Cardiac septum (tissue), 1 donor: ENCODE data around the gene TBX20. TPM values are rescaled to one million over a fixed set of nuclear protein-coding genes. Genes with fewer than 3 reads are reported as not detected.
"Not testable (repeated sequence)": the region's sequence is repeated elsewhere in the genome, so short reads cannot be mapped to it uniquely, and the experiment has no call there.

Experiments
- DNase-seq: peaks from one replicate; pipeline ENCODE4 v3.0.0-alpha.2; 2020; ENCODE audit warnings: low spot score
- intact Hi-C: fragments of 100-400 bp; cut with DNase I; formaldehyde crosslinking; loops from one replicate; pipeline ENCODE4 v1.14.0; 2022
- total RNA-seq: library from RNA; stranded (reverse); fragmentation: NEBNext Ultra II Directional; extraction: Animal tissue kit (Norgen Biotek cat#: 25700); gene quantifications from one replicate; pipeline ENCODE4 v1.2.1, GENCODE V29; 2021
- donor health status: DM: no; HTN: no; CAD: no.

TBX20 gene
- total RNA-seq, 1 donor from 2014 or later = 58.0 TPM

- DNase-seq = no peak
- intact Hi-C loops = loop anchor here (5.0 kb wide), 1 partner anchor 166 kb away; no protein-coding TSS in a partner anchor
Observed at GRCh38 chr7:35256256-35257175, 2.6 kb upstream of the TBX20 start.

DNA sequence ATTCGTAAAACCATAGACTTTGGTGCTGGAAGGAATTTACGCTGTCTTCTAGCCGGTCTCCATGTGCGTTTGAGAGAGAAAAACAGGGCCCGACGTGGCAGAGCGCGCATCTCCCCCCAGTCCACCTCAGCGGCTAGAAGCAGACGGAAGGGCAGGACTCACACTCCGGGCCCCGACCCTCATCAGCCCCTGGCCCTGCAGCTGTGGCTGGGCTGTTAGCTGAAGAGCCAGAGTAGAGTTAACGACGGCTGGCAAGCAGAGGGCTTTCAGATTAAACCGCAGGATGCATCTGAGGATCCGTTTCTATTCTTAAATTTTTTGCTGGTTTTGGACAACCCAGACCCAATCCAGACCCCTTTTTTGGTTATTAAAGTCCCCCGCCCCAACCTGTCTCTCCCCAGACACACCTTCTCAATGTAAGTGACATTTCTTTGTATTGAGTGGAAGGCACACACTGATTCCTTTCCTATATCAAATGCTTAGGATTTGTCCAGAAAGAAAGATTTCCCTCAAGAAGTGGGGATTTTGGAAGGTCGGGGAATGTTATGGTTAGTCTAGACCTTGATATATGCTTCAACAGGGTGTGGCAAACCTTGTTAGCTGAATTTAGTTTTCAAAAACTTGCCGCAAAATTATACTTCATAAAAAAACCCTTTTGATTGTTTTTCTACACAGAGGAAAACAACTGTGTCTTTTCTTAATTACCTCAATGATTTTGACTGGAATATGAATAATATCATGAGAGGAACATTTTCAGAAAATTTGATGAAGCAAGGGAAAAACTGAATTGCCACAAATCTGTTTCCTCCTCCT, 1.7 kb upstream of the TBX20 start:
- intact Hi-C loops = loop anchor here (5.0 kb wide), 1 partner anchor 167 kb away; no protein-coding TSS in a partner anchor
- no peak for DNase-seq

DNA sequence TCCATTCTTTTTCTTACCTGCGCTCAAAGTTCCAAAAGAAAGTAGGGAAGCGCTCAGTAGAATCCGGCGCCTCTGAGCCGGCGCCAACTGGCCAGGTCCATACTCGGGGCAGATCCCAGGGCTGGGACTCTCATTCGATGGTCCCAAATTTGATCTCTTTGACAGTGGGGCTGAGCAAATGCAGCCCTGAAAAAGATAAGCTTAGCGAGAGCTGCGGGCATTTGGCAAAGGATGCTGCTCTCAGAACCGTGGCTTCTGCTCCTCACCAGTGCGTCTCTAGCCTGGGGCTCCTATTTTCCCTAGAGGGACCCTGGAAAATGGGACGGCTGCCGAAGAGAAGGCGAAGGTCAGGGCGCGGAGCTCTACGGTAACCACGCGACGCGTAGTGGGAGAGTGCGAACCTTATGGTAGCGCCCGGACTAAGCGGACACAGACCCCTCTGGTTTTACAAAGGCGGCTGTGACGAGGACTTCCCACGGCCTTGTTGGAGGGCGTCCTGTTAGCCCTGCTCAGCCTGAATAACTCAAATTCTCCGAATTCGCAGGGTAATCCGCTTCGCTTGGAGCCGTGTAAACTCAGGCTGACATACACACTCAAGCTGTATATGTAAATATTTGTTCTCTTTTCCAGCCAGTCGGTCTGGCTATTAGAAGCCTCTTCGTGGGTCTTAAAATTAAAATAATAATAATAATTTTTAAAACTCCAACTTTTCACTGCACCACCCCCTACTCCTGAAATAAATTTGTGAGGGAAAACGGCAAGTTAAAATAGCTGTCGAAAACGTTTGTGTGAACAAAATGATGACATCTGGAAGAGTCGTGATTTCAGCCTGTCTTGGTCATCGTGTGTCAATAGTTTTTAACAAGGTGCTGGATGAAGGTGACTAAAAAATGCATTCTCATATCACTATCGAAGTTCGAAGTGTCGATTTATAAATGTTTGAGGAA, 869 bp upstream of the TBX20 start:
- no peak for DNase-seq
- intact Hi-C loops = loop anchor here (5.0 kb wide), 3 partner anchors 67 to 168 kb away; no protein-coding TSS in a partner anchor

GRCh38 chr7:35253460-35253709, 515 bp downstream of the TBX20 start:
- DNase-seq = no peak
- intact Hi-C loops = loop anchor here (5.0 kb wide), 2 partner anchors 66 to 124 kb away; no protein-coding TSS in a partner anchor

DNA sequence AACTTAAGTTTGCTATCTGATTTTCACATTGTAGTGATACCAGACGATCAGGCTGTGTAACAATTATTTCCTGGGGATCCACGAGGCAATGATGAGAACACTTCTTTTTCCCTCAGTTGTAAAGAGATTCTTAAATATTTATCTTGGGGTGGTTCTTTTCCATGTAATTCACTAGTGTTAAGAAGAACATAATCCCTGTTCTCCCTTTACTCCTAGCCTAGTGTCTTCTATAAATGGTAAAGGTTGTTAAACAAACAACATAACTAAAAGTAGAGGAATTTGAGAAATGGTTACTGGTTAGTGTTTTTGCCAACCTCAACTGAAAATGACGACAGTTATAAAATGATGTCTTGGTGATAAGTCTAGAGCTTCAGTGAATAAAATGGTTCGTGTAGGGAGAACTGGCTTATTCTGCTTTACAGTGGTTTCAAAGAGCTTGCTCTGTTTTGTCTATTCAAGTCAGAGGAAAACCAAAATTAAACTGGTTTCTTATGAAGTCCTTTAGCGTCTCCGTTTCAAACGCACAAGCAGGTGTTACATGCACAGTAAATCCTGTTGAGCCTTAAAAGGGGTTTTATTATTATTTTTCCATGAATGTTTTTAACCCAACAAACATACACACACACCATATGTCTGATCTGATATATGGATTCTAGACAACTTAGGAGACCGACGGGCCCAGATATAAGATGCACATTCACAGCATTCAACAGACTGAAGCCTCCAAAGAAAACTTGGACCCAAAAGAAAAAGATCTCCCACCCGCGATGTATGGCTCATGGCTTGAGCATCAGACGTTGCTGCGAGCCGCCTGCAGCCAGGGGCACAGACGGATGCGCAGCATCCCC, 1.1 kb downstream of the TBX20 start:
- intact Hi-C loops = loop anchor here (5.0 kb wide), 2 partner anchors 66 to 124 kb away; no protein-coding TSS in a partner anchor
- no peak for DNase-seq

DNA sequence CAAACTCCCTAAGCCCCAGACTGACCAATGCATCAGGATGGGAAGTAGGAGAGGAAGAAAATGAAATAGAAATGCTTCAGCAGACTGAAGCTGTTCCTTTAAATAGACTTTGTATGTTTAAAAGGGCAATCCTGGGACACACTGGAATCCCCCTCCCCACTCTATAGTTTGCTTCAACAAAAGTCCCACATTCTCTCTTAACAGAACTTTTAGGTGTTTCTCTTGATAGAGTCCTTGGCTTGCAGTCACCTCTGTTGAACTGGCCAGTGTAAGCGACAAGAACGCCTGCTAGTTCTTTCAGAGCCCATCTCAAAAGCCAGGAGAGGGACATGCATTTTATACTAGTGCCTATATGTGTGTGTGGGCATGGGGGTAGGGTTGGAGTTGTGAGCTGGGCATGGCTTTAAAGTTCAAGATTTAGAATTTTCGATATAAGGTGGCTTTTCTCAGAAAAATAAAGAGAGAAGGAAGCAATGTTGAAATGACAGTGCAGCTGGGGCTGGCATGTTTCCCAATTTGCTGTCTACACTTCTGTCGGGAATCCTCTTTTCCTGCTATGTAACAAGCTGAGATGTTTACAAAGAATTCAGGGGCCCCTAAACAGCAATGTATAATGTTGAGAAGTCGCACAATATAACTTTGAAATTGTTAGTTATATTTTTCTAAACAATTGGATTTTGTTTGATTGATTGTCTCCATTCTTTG, 2.1 kb downstream of the TBX20 start:
- intact Hi-C loops = loop anchor here (5.0 kb wide), 2 partner anchors 64 to 126 kb away; no protein-coding TSS in a partner anchor
- no peak for DNase-seq

- DNase-seq = no peak
- intact Hi-C loops = loop anchor here (5.0 kb wide), 2 partner anchors 64 to 126 kb away; no protein-coding TSS in a partner anchor
Observed at GRCh38 chr7:35250941-35251340, 3.0 kb downstream of the TBX20 start.

- intact Hi-C loops = loop anchor here (5.0 kb wide), 2 partner anchors 63 to 127 kb away; no protein-coding TSS in a partner anchor
- DNase-seq = no peak
Observed at GRCh38 chr7:35250452-35250851, 3.4 kb downstream of the TBX20 start.

GRCh38 chr7:35249537-35249907, 4.4 kb downstream of the TBX20 start:
- DNase-seq = no peak
- intact Hi-C loops = no loop called here

DNA sequence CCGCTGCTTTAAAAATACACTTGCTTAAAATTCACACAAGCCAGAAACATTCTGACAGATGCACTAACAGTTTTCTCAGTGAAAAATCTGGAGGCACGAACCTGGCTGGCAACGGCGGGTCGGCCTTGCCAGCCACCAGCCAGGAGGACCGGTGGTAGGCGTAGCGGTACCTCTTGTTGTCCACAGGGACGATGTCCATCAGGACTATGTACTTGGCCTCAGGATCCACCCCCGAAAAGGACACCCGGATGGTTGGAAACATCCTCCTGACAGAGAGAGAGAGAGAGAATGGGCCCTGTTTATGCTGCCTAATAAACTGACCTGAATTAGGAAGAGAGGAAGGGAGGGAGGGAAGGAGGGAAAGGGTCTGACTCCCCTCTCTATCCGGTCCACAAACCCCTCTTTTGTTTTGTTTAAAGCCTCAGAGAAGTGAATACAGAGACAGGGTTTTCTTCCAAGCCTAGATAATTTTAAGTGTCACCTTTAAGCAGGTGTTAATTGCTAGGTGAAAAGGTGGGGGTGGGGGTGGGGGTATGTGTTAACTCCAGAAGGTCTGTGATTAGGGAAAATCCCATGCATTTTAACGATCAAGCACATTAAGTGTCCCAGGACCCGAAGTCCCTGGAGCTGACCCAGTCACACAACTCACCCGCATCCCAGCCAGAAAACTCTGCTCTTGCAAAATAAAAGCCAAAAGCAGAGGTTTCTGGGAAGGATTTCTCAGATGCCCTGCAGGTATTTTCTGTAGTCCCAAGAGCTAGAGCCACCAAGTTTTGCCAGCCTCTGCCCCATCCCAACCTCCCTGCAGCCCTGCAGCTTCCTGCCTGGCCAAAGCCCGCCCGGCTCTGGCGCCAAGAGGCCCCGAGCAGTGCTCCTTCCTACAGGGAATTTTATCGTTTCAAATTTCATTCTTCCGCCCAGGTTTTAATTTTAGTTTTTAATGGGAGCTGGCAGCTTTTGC, 5.0 kb downstream of the TBX20 start:
- intact Hi-C loops = no loop called here
- no peak for DNase-seq

DNA sequence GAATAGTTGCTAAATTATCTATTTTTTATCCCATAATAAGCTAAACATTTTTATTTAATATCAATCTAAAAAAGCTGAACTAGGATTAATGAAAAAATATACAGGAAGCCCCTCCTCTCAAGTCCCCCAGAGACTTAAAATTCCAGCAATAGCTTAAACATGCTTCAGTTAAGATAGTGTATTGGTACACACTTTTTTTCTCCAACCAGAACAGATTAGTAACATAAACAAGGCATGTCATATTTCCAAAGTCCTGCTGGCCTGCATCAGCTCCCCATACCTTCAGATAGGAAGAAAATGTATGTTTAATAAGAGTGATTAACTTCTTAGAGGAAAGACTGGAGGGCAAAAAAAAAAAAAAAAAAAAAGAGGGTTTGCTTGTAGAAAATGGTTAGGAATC, 7.1 kb downstream of the TBX20 start:
- no peak for DNase-seq
- intact Hi-C loops = no loop called here

GRCh38 chr7:35241884-35242283, 12.0 kb downstream of the TBX20 start:
- DNase-seq = no peak

GRCh38 chr7:35241436-35241835, 12.5 kb downstream of the TBX20 start:
- intact Hi-C loops = no loop called here
- no peak for DNase-seq

More at GRCh38 chr7:35241884-35242283, 12.0 kb downstream of the TBX20 start:
- intact Hi-C loops = no loop called here

DNA sequence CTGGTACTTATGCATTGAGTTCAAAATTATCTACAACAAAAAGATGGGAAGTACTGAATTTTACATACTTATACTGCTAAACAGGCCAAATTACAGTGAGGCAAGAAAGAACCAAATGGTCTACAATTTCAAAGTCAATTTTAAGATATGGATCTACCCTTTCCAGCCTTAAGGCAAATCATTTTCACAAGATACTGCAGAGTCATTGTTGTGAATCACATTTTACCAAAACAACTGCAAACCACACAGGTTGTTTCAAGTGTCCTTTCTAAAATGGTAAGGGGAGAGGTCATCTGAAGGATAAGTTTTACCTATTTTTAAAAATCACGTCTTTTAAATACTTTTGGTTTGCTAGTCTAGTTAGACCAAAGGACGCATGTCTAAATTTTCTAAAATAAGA, 12.9 kb downstream of the TBX20 start:
- intact Hi-C loops, DNase-seq: not testable (repeated sequence)

- intact Hi-C loops, DNase-seq: not testable (repeated sequence)
Observed at GRCh38 chr7:35238456-35238855, 15.4 kb downstream of the TBX20 start.

DNA sequence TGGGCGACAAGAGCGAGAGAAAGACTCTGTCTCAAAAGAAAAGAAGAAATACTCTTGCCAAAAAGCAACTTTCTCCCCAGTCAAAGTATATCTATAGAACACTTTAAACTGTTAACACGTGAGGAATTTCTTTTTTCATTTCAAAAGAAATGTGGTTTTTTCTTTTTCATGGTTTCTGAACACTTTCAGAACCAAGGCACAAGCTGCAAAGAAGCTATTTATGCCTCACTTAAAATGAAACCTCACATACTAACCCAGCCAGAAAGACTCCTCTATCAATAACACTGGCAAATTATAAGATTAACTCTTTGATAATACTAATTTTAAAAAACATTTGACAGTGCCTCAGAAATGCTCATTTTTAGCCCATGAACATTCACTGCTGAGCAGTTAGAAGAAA, 20.9 kb downstream of the TBX20 start:
- intact Hi-C loops = no loop called here
- no peak for DNase-seq

DNA sequence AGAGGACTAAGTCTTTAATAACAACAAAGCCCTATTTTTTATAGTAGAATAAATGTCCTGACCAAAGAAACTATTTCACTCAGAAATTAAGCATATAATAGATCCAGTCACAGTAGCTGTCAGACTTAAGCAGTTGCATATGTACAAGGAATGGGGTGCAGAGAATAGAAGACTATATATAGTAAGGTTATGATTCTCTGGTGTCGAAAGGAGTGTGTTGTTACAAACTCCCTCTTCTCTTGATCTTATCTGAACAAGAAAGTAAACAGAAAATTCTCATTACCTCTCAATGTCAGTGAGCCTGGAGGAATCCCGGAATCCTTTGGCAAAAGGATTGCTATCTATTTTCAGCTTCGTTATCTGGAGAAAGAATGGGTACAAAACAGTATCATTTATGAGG, 22.7 kb downstream of the TBX20 start:
- DNase-seq, intact Hi-C loops: not testable (repeated sequence)
